ENCODE measurements around the gene MISP. TPM values are rescaled to one million over a fixed set of nuclear protein-coding genes. Genes with fewer than 3 reads are reported as not detected.

The MISP gene
- total RNA-seq, 5 donors from 2014 or later (not counting 1 experiment from before 2014, with no cell fraction given), result 0.10 to 0.16 (median 0.15) TPM; not detected in 2

GRCh38 chr19:718251-718951 is 32.5 kb upstream of the MISP start:
- no peak overlapping the region for H3K27ac Mint-ChIP-seq
- peaks cover 0 to 5% of the 10 kb centered on the region in 2 experiments for H3K4me1 ChIP-seq (ENCODE audit: control insufficient read depth in 1 of 2, extremely low read depth in 1 of 2, insufficient read depth in 2 of 2, low read length in 2 of 2)
- DNase-seq, result no peak
- no peaks in the 10 kb centered on the region for H3K36me3 ChIP-seq (ENCODE audit: control insufficient read depth in 2 of 2, extremely low read depth in 1 of 2, insufficient read depth in 1 of 2, low read length in 1 of 2)
- H3K27me3 Mint-ChIP-seq, result peaks cover 21 to 32% of the 10 kb centered on the region in 2 donors
- H3K27me3 ChIP-seq (replicated peaks in 1 of 2; ENCODE audit: control insufficient read depth in 2 of 2, extremely low read depth in 1 of 2, insufficient read depth in 2 of 2, low read length in 1 of 2), result peaks cover 0 to 62% of the 10 kb centered on the region in 2 experiments
- WGBS (ENCODE audit: insufficient coverage), result 83% methylated on average over 20 of the region's 23 CpGs
- H3K4me3 ChIP-seq (ENCODE audit: control insufficient read depth in 1 of 2, extremely low read depth in 1 of 2, low read length in 1 of 2), result no peak overlapping the region
- peaks cover 5% of the 10 kb centered on the region in 3 donors for H3K9me3 Mint-ChIP-seq
- peak overlapping the region in 1 of 3 donors; percentile 32 for H3K4me3 Mint-ChIP-seq
- ChIA-PET CTCF (interaction anchor here in 1 of 2 donors (0.5 kb wide), 1 partner anchor 18 kb away, joined by 3 read pairs; no protein-coding TSS in a partner anchor), POLR2A (no interaction called here)
- no peaks in the 10 kb centered on the region for H3K9me3 ChIP-seq
- no peak for ATAC-seq (replicated peaks in 1 of 4)
- peaks cover 0 to 2% (median 0%) of the 10 kb centered on the region in 3 donors for H3K4me1 Mint-ChIP-seq
- peaks cover 3% of the 10 kb centered on the region for H3K36me3 Mint-ChIP-seq
- no peak overlapping the region for H3K27ac ChIP-seq (ENCODE audit: low read length)

- H3K27me3 Mint-ChIP-seq, result peaks cover 21 to 34% of the 10 kb centered on the region in 2 donors
- peaks cover 3% of the 10 kb centered on the region for H3K36me3 Mint-ChIP-seq
- peaks cover 0 to 2% (median 0%) of the 10 kb centered on the region in 3 donors for H3K4me1 Mint-ChIP-seq
- ChIA-PET CTCF (no interaction called here), POLR2A (no interaction called here)
- ATAC-seq (replicated peaks in 1 of 4) (no peak), DNase-seq (no peak)
- Histone ChIP-seq H3K4me3 (ENCODE audit: control insufficient read depth in 1 of 2, extremely low read depth in 1 of 2, low read length in 1 of 2) (no peak overlapping the region), H3K4me1 (ENCODE audit: control insufficient read depth in 1 of 2, extremely low read depth in 1 of 2, insufficient read depth in 2 of 2, low read length in 2 of 2) (peaks cover 0 to 5% of the 10 kb centered on the region in 2 experiments), H3K36me3 (ENCODE audit: control insufficient read depth in 2 of 2, extremely low read depth in 1 of 2, insufficient read depth in 1 of 2, low read length in 1 of 2) (no peaks in the 10 kb centered on the region), H3K9me3 (no peaks in the 10 kb centered on the region), H3K27me3 (replicated peaks in 1 of 2; ENCODE audit: control insufficient read depth in 2 of 2, extremely low read depth in 1 of 2, insufficient read depth in 2 of 2, low read length in 1 of 2) (peaks cover 0 to 67% of the 10 kb centered on the region in 2 experiments), H3K27ac (ENCODE audit: low read length) (no peak overlapping the region)
- H3K9me3 Mint-ChIP-seq, result peaks cover 5% of the 10 kb centered on the region in 3 donors
- no peak overlapping the region for H3K27ac Mint-ChIP-seq
- no peak overlapping the region for H3K4me3 Mint-ChIP-seq
- WGBS (ENCODE audit: insufficient coverage), result 67% methylated on average over 50 of the region's 54 CpGs
Measured at GRCh38 chr19:718991-719512, 31.9 kb upstream of the MISP start.

- no peaks in the 10 kb centered on the region for H3K36me3 ChIP-seq (ENCODE audit: control insufficient read depth in 2 of 2, extremely low read depth in 1 of 2, insufficient read depth in 1 of 2, low read length in 1 of 2)
- ChIA-PET POLR2A (no interaction called here), CTCF (no interaction called here)
- peaks cover 0 to 5% of the 10 kb centered on the region in 2 experiments for H3K4me1 ChIP-seq (ENCODE audit: control insufficient read depth in 1 of 2, extremely low read depth in 1 of 2, insufficient read depth in 2 of 2, low read length in 2 of 2)
- Mint-ChIP-seq H3K36me3 (peaks cover 3% of the 10 kb centered on the region), H3K9me3 (peaks cover 5% of the 10 kb centered on the region in 3 donors), H3K4me3 (no peak overlapping the region), H3K27me3 (peaks cover 21 to 34% of the 10 kb centered on the region in 2 donors), H3K27ac (no peak overlapping the region), H3K4me1 (peaks cover 0 to 2% (median 0%) of the 10 kb centered on the region in 3 donors)
- no peak overlapping the region for H3K27ac ChIP-seq (ENCODE audit: low read length)
- H3K4me3 ChIP-seq (ENCODE audit: control insufficient read depth in 1 of 2, extremely low read depth in 1 of 2, low read length in 1 of 2), result no peak overlapping the region
- DNase-seq (peak in 1 of 35 experiments; percentile 13), ATAC-seq (replicated peaks in 1 of 4) (no peak)
- peaks cover 0 to 70% of the 10 kb centered on the region in 2 experiments for H3K27me3 ChIP-seq (replicated peaks in 1 of 2; ENCODE audit: control insufficient read depth in 2 of 2, extremely low read depth in 1 of 2, insufficient read depth in 2 of 2, low read length in 1 of 2)
- no peaks in the 10 kb centered on the region for H3K9me3 ChIP-seq
- 27% methylated on average over 36 of the region's 79 CpGs for WGBS (ENCODE audit: insufficient coverage)
Measured at GRCh38 chr19:719636-720344, 31.1 kb upstream of the MISP start.

- no peak overlapping the region for H3K27ac ChIP-seq (ENCODE audit: low read length)
- Mint-ChIP-seq H3K4me3 (no peak overlapping the region), H3K4me1 (peaks cover 0 to 2% (median 0%) of the 10 kb centered on the region in 3 donors), H3K36me3 (peaks cover under 1% of the 10 kb centered on the region), H3K27me3 (peaks cover 17 to 34% of the 10 kb centered on the region in 2 donors), H3K9me3 (peaks cover 1 to 2% (median 1%) of the 10 kb centered on the region in 3 donors), H3K27ac (no peak overlapping the region)
- H3K4me3 ChIP-seq (ENCODE audit: control insufficient read depth in 1 of 2, extremely low read depth in 1 of 2, low read length in 1 of 2), result no peak overlapping the region
- peaks cover 0 to 69% of the 10 kb centered on the region in 2 experiments for H3K27me3 ChIP-seq (replicated peaks in 1 of 2; ENCODE audit: control insufficient read depth in 2 of 2, extremely low read depth in 1 of 2, insufficient read depth in 2 of 2, low read length in 1 of 2)
- CTCF ChIA-PET, result no interaction called here
- H3K4me1 ChIP-seq (ENCODE audit: control insufficient read depth in 1 of 2, extremely low read depth in 1 of 2, insufficient read depth in 2 of 2, low read length in 2 of 2), result peaks cover 0 to 5% of the 10 kb centered on the region in 2 experiments
- H3K9me3 ChIP-seq, result no peaks in the 10 kb centered on the region
- WGBS (ENCODE audit: insufficient coverage), result 21% methylated on average over 38 of the region's 58 CpGs
- POLR2A ChIA-PET, result no interaction called here
- no peaks in the 10 kb centered on the region for H3K36me3 ChIP-seq (ENCODE audit: control insufficient read depth in 2 of 2, extremely low read depth in 1 of 2, insufficient read depth in 1 of 2, low read length in 1 of 2)
- no peak for ATAC-seq (replicated peaks in 1 of 4)
- DNase-seq, result no peak
Measured at GRCh38 chr19:720345-721160, 30.4 kb upstream of the MISP start.

GRCh38 chr19:722553-723101 is 28.3 kb upstream of the MISP start:
- H3K9me3 ChIP-seq, result no peaks in the 10 kb centered on the region
- H3K4me3 Mint-ChIP-seq, result no peak overlapping the region
- CTCF ChIA-PET, result no interaction called here
- no peak overlapping the region for H3K27ac Mint-ChIP-seq
- H3K4me1 ChIP-seq (ENCODE audit: control insufficient read depth in 1 of 2, extremely low read depth in 1 of 2, insufficient read depth in 2 of 2, low read length in 2 of 2), result peaks cover 0 to 5% of the 10 kb centered on the region in 2 experiments
- no peaks in the 10 kb centered on the region for H3K9me3 Mint-ChIP-seq
- H3K27ac ChIP-seq (ENCODE audit: low read length), result no peak overlapping the region
- POLR2A ChIA-PET, result no interaction called here
- no peak for DNase-seq
- WGBS (ENCODE audit: insufficient coverage), result 62% methylated on average over 16 of the region's 17 CpGs
- no peaks in the 10 kb centered on the region for H3K36me3 Mint-ChIP-seq
- no peak for ATAC-seq (replicated peaks in 1 of 4)
- no peak overlapping the region for H3K4me3 ChIP-seq (ENCODE audit: control insufficient read depth in 1 of 2, extremely low read depth in 1 of 2, low read length in 1 of 2)
- peaks cover 0 to 67% of the 10 kb centered on the region in 2 experiments for H3K27me3 ChIP-seq (replicated peaks in 1 of 2; ENCODE audit: control insufficient read depth in 2 of 2, extremely low read depth in 1 of 2, insufficient read depth in 2 of 2, low read length in 1 of 2)
- H3K27me3 Mint-ChIP-seq, result peaks cover 16 to 36% of the 10 kb centered on the region in 2 donors
- H3K36me3 ChIP-seq (ENCODE audit: control insufficient read depth in 2 of 2, extremely low read depth in 1 of 2, insufficient read depth in 1 of 2, low read length in 1 of 2), result no peaks in the 10 kb centered on the region
- H3K4me1 Mint-ChIP-seq, result peaks cover 0 to 2% (median 0%) of the 10 kb centered on the region in 3 donors

All from T-cell (primary cell).